ENCODE results near the gene CCDC169. TPM values are rescaled to one million over a fixed set of nuclear protein-coding genes. Genes with fewer than 3 reads are reported as not detected.

The CCDC169 gene
- total RNA-seq, 1 experiment from 2014 or later = 6.5 TPM

DNA sequence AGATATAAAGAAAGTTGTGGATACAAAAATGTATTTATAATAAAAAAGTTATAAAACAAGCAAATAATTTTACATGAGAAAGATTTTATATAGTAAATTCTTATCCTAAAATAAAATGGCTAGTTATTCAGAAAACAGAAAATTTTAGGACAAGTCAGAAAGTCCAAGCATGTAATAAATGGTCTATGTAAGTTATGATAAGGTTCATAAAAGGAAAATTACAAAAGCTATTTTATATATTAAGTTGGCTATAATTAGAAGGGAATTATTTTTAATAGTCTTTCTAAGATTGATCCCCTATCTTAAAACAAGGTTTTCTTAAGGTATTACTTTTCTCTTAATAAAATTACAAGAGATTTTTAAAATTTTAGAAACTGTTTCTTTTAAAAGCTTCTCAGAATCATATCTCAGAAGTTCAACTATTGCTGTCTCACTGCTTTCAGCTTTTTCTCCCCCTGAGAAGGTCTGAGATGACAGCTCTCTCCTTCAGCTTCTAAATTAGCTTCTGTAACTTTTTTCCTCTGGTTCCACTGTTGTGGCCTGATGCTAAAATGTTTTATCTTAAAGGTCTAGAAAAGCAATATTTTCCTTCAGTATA is 8.7 kb downstream of the CCDC169 start:
- Histone ChIP-seq H3K4me2 (no peak overlapping the region), H3K4me1 (replicated peaks; ENCODE audit: insufficient read depth) (no peaks in the 10 kb centered on the region), H3K79me2 (ENCODE audit: low read depth) (no peaks in the 10 kb centered on the region), H3K27me3 (ENCODE audit: insufficient read depth, low read depth) (no peaks in the 10 kb centered on the region), H3F3A (ENCODE audit: insufficient read depth, low read depth) (no peaks in the 10 kb centered on the region), H2AFZ (no peak overlapping the region), H4K20me1 (ENCODE audit: insufficient read depth) (no peaks in the 10 kb centered on the region), H3K9me2 (ENCODE audit: insufficient read depth) (no peaks in the 10 kb centered on the region), H3K27ac (no peak overlapping the region), H3K36me3 (ENCODE audit: low read depth) (peaks cover 6% of the 10 kb centered on the region; the same call in 1 of the 2 replicates), H3K9me3 (ENCODE audit: insufficient read depth, low read depth) (peaks cover 20% of the 10 kb centered on the region), H3K4me3 (no peak overlapping the region)
- ChIA-PET CTCF (no interaction called here), POLR2A (ENCODE audit: unreplicated experiment) (no interaction called here)
- TF ChIP-seq CTCF (conservative IDR thresholded peaks at IDR 0.05) (no peak), EZH2 (IDR thresholded peaks at IDR 0.05; ENCODE audit: low read depth) (no peak)
- intact Hi-C loops (cut with micrococcal nuclease; ENCODE audit: unreplicated experiment) = no loop called here
- no peak for DNase-seq
- no TSS peak for BruUV-seq (replicated peaks)

DNA sequence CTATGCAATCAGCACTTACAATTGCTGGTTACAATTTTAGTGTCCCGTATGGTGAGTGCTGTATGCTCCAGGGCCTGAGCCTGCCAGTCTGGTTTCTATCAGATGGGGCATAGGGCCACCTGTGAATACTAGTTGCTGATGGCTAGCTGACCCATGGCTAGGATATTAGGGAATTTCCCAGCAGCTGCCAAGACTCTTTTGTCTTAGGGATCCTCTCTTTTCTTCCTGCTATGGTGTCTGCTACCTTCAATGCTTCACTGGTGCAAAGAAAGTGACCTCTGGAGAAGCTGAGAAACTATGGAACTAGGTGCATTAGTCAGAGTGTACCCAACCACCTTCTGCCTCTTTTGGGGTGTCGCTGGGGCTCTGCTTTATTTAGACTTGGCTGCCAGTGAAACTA is 11.6 kb downstream of the CCDC169 start:
- Histone ChIP-seq H3K4me2 (no peak overlapping the region), H3K4me1 (replicated peaks; ENCODE audit: insufficient read depth) (no peaks in the 10 kb centered on the region), H3K9me2 (ENCODE audit: insufficient read depth) (no peaks in the 10 kb centered on the region), H4K20me1 (ENCODE audit: insufficient read depth) (no peaks in the 10 kb centered on the region), H3F3A (ENCODE audit: insufficient read depth, low read depth) (no peaks in the 10 kb centered on the region), H3K27ac (no peak overlapping the region), H3K9me3 (ENCODE audit: insufficient read depth, low read depth) (peaks cover 18% of the 10 kb centered on the region), H3K36me3 (ENCODE audit: low read depth) (peaks cover 6% of the 10 kb centered on the region; the same call in 1 of the 2 replicates), H3K4me3 (no peak overlapping the region), H3K27me3 (ENCODE audit: insufficient read depth, low read depth) (no peaks in the 10 kb centered on the region), H3K79me2 (ENCODE audit: low read depth) (no peaks in the 10 kb centered on the region), H2AFZ (no peak overlapping the region)
- BruUV-seq (replicated peaks) = no TSS peak
- no peak for DNase-seq
- ChIA-PET CTCF (no interaction called here), POLR2A (ENCODE audit: unreplicated experiment) (no interaction called here)
- TF ChIP-seq CTCF (conservative IDR thresholded peaks at IDR 0.05) (no peak), EZH2 (IDR thresholded peaks at IDR 0.05; ENCODE audit: low read depth) (no peak)
- intact Hi-C loops (cut with micrococcal nuclease; ENCODE audit: unreplicated experiment) = no loop called here

GRCh38 chr13:36282821-36283432 is 14.7 kb downstream of the CCDC169 start:
- Histone ChIP-seq H4K20me1 (ENCODE audit: insufficient read depth) (no peaks in the 10 kb centered on the region), H3F3A (ENCODE audit: insufficient read depth, low read depth) (no peaks in the 10 kb centered on the region), H3K27me3 (ENCODE audit: insufficient read depth, low read depth) (no peaks in the 10 kb centered on the region), H3K4me3 (no peak overlapping the region), H3K9me2 (ENCODE audit: insufficient read depth) (no peaks in the 10 kb centered on the region), H3K4me2 (no peak overlapping the region), H3K36me3 (ENCODE audit: low read depth) (no peaks in the 10 kb centered on the region), H3K27ac (no peak overlapping the region), H3K4me1 (replicated peaks; ENCODE audit: insufficient read depth) (no peaks in the 10 kb centered on the region), H2AFZ (no peak overlapping the region), H3K9me3 (ENCODE audit: insufficient read depth, low read depth) (no peaks in the 10 kb centered on the region), H3K79me2 (ENCODE audit: low read depth) (no peaks in the 10 kb centered on the region)
- no TSS peak for BruUV-seq (replicated peaks)
- POLR2A ChIA-PET (ENCODE audit: unreplicated experiment) = no interaction called here
- CTCF ChIA-PET = interaction anchor here (0.6 to 1.2 kb wide), 3 partner anchors 11 to 453 kb away, joined by 3 to 4 read pairs (median 3); no protein-coding TSS in a partner anchor
- intact Hi-C loops (cut with micrococcal nuclease; ENCODE audit: unreplicated experiment) = loop anchor here (1.0 to 5.0 kb wide), 5 partner anchors 63 to 786 kb away; partner anchors contain the start of gene SPART
- DNase-seq = peak in 1 of 2 experiments; percentile 38
- no peak for TF ChIP-seq EZH2 (IDR thresholded peaks at IDR 0.05; ENCODE audit: low read depth)
- TF ChIP-seq CTCF (conservative IDR thresholded peaks at IDR 0.05) = peak; percentile 93

All from PC-9 (cell line).